HG02885 (cell line): ENCODE data around the gene VEZF1.

ENCODE experiments used
- ATAC-seq: cut with Tn5 transposase; IDR thresholded peaks from one replicate; pipeline ENCODE4 v1.9.1; 2021; ENCODE audit warnings: mild to moderate bottlenecking; ENCODE audit not compliant: unreplicated experiment, poor library complexity

The VEZF1 gene

DNA sequence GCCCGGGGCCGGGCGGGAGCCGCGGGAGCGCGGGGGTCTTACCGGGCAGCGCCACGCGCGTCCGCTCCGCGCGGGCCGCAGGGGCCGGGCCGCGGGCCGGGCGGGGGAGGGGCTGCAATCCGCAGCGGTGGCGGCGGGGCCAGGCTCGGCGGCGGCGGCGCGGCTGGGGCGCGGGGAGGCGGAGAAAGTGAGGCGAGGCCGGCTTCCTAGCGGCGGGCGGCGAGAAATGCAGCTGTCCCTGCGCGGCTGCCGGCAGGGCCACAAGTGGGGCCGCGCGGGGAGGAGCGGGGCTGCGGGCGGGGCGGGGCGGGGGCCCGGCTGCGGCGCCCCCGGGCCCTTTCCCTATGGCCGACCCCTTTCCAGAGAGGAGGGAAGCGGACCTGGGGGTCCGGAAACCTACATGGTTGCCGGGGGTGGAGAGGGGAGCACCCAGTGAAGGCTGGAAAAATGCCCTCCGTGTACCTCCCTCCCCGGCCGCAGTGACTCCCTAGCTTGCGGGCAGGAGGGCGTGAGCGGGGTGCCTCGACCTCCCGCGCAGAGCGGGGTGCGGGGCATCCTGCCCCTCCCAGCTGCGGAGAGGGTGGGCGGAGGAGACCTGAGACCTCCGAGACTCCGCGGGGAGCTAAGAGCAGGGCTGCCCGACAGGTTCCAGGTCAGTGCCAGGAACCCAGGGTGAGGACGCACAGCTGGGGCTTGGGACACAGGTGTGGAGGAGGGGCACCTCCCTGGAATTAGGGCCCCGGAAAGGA, 32.7 kb downstream of the VEZF1 start, which contains the start of gene CUEDC1:
CUEDC1 (minus strand) TSS at position 230 of the 749 bp plus-strand sequence. CDS start 69,848 bp downstream, outside the sequence.
- peak; percentile 57 for ATAC-seq

DNA sequence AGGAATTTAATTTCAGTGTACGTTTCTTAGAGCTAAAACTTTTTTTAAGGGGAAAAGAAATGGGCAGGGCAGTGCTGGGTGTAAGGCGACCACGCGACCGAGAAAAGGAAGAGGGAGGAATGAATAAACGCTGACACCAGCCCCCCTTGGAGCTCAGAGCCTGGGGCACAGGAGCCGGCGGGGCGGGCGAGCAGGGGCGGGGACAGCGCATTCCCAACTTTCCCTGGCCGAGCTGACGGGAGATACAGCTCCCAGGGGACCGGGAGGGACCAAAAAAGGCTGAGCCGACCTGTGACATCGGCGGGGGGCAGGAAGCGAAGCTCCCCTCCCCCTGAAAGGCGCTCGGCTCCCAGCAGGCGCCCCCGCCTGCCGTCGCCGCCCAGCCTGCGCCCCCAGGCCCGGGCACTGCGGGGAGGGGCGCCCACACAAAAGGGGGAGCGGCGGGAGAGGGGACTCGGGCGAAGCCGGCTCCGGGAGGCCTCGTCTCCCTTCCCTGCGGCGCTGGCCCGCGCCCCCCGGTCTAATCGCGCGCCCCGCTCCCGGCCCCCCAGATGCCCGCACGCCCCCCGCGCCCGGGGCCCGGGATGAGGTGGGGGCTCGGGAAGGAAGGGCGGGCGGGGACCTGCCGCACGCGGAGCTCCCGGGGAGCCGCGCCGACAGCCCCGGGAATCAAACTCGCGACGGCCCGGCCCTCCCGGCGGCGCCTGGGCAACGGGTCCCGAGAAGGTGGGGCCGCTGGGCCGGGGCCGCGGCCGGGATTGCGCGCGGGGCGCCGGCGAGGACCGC, 33.5 kb downstream of the VEZF1 start:
- ATAC-seq: no peak

DNA sequence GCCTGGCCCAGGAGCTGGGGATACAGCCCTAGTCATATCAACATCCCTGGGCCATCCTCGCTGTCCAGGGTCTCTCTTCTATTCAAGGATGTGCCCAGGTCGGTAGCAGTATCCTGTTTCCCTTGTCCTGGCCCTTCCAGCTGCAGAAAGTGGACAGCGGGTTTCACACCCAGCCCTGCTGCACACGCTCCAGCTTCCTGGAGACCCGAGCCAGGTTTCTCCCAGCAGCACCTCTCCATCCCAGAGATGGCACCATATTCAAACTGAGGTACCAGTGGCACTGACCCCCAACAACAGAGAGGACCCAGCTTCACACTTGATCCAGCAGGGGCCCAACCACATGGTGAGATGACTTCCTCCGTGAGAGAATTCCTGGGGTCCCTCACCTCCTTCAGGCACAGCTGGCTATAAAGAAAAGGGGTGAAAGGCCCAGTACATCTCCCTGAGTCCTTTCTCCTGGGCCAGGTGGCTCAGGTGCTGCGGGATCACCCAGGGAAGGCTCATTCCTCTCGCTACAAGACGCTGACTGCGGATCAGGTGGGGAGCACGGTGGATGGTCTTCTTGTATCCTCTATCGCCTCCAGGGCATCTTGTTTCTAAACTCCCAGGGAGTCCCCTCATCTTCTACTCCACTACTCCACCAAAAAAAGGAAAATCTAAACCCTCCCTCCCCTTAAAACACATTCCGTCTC, 34.2 kb downstream of the VEZF1 start:
- ATAC-seq: no peak

DNA sequence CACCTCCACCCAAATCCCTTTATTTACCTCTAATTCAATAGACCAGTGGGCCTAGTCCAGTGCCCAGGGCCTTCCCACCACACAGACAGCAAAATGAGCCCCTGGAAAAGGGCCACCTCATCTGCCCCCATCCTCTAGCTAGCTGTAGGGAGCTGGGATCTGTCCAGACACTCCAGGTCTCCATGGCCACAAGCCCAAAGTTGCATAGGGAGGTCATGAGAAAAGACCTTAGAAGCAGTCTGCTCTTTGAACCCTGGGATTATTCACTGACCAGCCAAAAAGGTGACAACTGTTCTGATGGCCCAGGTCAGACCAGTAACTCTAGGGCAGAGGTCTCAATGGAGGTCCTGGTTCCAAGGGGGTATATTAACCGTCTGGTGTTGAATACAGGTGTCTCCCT, 34.8 kb downstream of the VEZF1 start:
- ATAC-seq: no peak

DNA sequence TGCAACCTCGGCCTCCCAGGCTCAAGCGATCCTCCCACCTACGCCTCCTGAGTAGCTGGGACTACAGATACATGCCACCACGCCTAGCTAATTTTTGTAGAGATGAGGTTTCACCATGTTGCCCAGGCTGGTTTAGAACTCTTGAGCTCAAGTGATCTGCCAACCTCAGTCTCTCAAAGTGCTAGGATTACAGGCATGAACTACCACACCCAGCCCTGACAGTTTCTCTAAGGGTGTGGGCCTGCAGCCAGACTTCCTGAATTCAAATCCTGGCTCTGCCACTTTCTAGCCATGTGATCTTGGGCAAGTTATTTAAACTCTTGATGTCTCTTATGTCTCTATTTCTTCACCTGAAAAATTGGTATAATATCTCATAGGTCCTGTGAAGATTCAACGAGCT, 38.4 kb downstream of the VEZF1 start:
- no peak for ATAC-seq

DNA sequence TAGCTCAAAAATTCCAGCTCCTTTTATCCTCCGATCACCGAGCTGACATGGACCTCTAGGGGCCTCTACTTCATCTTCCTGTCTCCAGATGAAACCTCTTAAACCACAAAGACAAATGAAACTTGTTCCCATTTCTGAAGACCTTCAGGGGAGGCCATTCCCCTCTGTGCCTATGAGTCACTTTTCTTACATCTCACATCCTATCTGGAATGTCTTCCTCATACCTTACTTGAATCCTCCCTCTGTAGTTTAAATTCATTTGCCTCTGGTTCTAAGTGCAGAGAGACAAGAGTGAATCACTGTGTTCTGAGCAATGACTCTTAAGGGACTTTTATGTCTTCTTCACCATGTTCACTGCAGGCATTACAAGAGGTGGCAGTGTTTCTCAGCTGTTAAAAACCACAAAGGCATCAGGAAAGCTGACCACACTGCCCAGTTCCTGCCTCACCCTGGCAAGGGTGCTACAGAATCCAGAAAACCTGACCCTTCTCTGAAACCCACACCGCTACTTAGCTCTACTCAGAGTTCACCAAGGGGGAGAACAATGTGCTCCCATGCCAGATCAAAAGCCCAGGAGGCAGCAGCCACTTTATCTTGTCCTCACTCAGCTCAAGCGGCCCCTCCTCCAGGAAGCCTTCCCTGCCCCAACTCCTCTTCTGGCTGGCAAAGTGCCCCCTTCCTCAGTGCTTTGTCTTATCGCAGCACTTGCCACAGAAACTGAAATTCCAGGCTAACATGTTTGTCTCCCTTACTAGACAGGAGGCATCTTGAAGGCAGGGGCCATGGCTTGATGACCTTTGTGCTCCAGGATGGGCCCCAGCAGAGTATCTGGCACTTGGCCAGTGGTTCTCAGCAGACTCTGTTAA, 39.3 kb downstream of the VEZF1 start:
- no peak for ATAC-seq

DNA sequence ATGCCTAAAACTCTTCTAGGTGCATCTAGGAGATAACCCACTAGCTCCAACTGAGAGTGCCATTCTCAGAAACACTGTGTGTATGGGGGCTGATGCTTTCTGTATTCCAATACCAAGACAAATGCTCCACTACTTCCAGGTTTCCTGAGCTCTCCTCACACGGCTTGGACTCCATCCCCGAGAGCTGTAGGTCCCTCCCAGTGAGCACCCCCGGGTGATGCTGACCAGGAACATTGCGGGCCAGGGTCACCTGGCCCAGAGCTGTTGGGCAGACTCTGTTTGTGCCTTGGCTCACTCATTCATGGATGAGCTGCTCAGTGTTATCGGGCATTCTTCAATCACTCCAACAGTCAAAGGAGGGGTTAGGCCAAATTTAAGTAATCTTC, 39.9 kb downstream of the VEZF1 start:
- no peak for ATAC-seq

DNA sequence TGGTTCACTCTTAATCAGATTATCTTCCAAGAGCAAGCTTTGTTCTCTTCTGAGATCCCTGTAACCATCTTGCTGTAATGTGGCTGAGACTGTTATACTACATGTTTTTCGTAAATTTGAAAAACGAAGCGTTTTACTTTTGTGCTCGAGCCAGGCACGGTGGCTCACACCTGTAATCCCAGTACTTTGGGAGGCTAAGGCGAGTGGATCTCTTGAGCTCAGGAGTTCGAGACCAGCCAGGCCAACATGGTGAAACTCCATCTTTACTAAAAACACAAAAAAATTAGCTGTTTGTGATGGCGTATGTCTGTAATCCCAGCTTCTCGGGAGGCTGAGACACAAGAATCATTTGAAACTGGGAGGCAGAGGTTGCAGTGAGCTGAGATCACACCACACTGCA, 40.7 kb downstream of the VEZF1 start:
- ATAC-seq: no peak

DNA sequence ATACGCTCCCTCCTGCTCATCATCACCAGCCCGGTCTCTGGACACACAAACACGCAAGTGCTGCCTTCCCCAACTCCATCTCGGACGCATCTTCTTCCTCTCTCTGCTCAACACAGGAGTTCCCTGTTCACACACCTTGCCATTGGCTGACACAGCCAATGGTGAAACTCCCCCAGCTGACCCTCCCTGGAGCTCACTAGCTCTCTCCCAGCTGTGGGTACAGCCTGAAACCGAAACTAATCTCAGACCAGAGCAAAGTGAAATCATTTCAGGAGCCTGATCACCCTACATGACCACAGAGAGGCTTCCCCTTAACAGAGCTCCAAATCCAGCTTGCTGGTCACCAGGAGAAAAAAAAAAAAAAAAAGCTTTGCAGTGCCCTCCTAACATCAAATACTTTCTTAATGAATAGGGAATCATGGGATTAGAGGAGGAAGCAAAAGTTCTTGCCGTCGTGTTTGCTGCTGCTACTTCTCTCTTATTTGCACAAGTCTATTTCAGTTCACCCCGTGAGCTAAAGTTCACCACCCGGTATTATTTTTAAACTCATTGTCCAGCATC, 41.2 kb downstream of the VEZF1 start:
- peak; percentile 86 for ATAC-seq

DNA sequence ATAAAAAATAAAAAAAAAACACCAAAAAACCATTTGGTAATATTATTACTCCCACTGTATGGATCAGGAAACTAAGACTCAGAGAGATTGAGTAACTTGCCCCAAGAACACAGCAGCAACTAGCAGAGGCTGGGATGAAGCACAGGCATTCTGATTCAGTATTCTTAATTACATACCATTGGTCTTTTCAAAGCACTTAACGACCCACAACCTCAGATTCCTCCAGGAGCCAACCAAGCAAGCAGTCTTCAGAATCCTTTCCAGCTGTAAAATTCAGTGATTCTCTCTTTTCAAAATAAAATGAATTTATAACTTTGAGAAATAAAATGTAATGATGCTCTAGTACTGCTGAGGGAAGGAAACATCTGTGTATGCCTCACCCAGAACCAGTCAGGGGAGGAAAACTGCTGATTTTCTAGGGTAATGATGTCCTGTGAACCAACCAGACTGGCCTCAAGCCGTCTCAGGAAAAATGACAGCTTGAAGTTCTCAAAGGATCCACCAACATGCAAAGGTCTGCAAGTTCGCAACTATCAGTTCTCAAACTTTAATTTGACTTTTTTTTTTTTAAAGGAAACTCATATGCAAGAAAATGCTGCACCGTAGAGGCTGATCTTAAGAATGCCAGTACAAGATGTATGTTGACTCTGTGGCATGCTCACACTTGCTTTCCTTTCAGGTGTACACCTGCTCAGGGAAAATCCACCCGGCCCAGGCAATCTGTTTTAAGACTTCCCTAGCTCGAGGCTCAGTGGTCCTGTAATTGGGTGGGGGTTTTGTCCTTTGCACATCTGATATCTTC, 41.9 kb downstream of the VEZF1 start:
- no peak for ATAC-seq

DNA sequence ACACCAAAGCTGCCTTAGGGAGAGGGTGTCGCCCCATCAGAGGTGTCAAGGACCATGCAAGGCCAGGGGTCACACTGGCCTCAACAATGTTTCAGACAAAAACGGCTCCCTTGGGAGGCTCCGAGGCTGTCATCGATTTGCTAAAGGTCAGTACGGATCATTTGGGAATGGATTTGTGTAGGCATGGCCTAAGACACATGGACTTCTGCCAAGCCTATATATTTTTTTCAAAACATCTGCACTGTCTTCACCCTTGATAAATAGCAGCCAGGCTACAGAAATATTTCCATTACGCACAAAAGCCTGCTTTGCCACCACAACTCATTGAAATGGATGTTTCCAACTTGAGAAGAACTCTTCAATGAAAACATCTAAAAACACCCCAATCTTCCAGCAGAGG, 43.1 kb downstream of the VEZF1 start:
- ATAC-seq: no peak

DNA sequence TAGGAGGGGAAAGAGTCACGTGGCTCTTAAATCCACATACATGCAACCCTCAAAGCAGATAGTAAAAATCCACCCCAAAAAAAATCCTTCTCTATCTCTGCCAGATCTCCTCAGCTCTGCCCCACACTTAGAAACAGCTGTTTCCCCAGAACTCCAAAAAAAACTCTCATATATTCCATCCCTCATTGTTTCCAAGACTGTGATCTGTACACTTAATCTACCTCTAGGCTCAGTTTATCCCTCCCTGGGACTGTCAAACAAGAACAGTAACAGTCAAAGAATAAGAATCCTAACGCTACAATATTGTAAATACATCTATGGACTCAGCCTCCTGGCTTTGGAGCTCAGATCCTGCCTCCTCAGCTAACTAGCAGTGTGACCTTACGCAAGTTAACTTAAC, 44.4 kb downstream of the VEZF1 start:
- no peak for ATAC-seq

DNA sequence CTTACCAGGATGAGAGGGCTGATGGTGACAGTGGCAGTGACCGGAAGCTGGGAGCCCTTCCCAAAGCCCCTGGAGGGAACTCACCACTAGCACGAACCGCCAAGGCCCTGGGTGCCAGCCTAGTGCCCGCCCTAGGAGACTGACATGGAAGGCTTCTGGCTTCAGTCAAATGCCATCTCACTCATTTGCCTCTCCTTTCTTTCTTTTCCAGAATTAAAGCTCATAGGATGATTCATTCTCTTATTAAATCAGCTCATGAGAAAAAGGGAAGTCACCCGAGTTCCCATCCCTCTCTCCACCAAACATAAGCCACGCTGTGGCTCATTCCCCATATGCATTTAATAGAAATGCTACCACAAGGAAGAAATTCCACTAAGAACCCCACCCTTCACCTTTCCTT, 44.9 kb downstream of the VEZF1 start:
- ATAC-seq: no peak

DNA sequence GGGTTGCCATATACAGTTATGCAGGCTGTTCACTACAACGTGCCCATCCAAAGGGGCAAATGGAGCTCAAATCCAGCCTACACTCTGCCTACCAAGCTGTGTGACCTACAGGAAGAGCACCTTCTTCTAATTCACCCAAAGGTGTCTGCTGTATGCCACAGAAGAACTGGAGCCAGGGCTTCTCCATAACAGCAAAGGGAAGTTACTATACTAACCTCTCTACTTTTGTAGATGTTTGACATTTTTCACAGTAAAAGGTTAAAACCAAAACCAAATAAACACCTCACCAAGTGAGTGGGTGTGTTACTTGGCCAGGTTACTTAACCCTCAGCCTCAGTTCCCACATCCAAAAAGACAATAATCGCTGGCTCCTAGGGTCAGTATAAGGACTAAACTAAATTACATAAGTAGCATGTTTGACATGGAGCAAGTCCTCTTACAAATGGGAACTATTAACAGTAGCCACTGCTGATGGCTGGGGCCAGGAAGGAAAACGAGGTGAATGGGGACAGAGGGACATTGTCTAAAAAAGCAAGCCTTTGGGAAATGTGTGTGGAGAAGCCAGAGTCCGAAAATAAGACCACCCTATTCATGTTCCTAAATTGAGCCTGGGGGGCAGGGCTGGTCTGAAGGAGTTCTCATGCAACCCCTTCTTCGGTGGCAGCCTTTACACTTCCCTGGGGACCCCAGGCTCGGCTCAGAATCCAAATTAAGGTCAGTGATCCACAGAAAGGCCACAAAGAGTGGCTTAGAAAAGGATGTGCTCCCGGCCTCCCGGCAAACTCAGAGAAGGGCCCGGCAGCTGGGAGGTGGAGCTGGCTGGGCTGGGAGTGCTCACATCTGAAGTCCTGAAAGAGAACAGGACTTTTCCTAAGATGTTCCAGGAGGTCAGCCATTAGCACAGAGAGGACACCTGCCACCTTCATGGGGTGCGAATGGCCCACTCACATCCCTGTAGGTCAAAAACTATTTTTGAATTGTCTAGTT, 46.4 kb downstream of the VEZF1 start:
- ATAC-seq: no peak

DNA sequence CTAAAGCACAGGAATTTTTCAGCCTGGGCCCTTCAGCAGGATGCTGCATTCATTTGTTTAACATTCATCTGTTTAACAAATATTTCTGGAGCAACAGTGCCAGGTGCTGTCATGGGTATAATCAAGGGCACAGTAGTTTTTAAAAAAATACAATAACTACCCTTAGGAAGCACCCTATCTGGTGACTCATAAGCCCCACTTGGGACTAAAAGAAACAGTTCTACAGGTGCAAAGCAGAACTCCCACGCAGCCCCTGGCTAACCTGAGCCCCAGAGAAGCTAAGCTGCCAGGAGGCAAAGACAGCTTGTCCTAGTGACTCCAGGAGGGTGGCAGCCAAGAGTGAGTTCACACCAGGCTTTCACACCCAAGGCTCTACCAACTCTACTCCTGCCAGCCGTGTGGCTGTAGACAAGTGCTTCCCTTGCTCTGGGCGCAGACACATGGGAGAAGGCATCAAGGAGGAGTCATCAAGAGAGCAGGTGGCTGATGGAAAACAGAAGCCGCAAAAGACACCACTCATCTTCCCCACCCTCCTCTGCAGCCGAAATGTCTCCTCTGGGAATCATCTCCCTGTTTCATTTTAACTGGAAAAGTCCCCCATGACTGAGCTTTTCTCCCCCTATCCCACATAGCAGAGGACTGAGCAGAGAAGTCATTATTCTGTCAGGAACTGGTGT, 47.3 kb downstream of the VEZF1 start:
- ATAC-seq: peak; percentile 51

DNA sequence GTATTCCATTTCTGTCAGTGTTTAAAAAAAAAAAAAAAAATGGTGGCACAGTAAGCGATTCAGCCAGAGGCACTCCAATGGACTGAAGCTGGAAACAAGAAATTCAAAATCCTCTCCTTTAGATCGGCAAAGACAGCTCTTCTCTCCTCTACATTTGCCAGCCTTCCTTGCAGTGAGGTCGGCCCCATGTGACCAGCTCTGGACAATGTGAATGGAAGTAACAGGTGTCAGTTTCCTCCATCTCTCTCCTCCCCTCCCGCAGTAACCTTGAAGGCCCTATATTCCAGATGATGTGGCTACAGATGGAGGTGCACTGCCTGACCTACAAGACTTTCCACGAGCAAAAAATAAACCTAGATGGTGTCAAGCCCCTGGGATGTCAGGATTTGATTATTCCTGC, 47.8 kb downstream of the VEZF1 start:
- ATAC-seq: no peak

DNA sequence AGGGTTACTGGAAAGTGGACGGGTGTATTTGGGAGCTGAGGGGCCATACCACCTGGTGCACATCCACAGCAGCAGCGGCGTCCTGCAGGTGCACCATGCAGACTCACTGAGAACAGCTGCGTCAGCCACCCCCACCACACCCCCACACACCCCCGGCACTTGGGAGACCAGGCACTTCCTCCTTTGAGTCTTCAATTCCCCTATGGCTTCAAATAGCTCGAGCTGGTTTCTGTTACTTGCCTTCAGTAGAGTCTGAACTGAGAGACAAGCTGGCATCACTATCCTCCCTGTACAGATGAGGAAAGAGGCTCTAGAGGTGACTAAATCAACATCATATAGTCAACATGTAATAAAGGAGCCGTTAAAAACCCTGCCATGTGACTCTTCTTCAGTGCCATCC, 48.3 kb downstream of the VEZF1 start:
- peak; percentile 74 for ATAC-seq
